Fibroblast of gingiva (primary cell): ENCODE data around the gene ZFYVE9.
A peak's percentile ranks its signal among the peaks of the same experiment; 100 is the strongest.

ENCODE experiments used
- DNase-seq: peaks from one replicate; pipeline ENCODE4 v3.0.0-alpha.2; 2011; ENCODE audit warnings: low read depth

ZFYVE9 gene

GRCh38 chr1:52240592-52241210 is 98.8 kb downstream of the ZFYVE9 start:
- no peak for DNase-seq

GRCh38 chr1:52243221-52243987 is 101.5 kb downstream of the ZFYVE9 start:
- no peak for DNase-seq

GRCh38 chr1:52249831-52250230 is 107.9 kb downstream of the ZFYVE9 start:
- peak; percentile 54 for DNase-seq

- DNase-seq: no peak
Observed at GRCh38 chr1:52253421-52253820, 111.5 kb downstream of the ZFYVE9 start.

- no peak for DNase-seq
Observed at GRCh38 chr1:52259886-52260285, 118.0 kb downstream of the ZFYVE9 start.

GRCh38 chr1:52263153-52263910 is 121.4 kb downstream of the ZFYVE9 start:
- no peak for DNase-seq

- no peak for DNase-seq
Observed at GRCh38 chr1:52264530-52265115, 122.7 kb downstream of the ZFYVE9 start.

- no peak for DNase-seq
Observed at GRCh38 chr1:52266507-52266906, 124.6 kb downstream of the ZFYVE9 start.

GRCh38 chr1:52268372-52268771 is 126.5 kb downstream of the ZFYVE9 start:
- peak; percentile 10 for DNase-seq

GRCh38 chr1:52281518-52281917 is 139.6 kb downstream of the ZFYVE9 start:
- DNase-seq: peak; percentile 27

- DNase-seq: peak; percentile 24
Observed at GRCh38 chr1:52288286-52288685, 146.4 kb downstream of the ZFYVE9 start.

- no peak for DNase-seq
Observed at GRCh38 chr1:52294580-52294979, 152.7 kb downstream of the ZFYVE9 start.

GRCh38 chr1:52296345-52296744 is 154.5 kb downstream of the ZFYVE9 start:
- peak; percentile 48 for DNase-seq

- no peak for DNase-seq
Observed at GRCh38 chr1:52305417-52306226, 163.7 kb downstream of the ZFYVE9 start.

GRCh38 chr1:52306227-52307006 is 164.5 kb downstream of the ZFYVE9 start:
- DNase-seq: no peak

- no peak for DNase-seq
Observed at GRCh38 chr1:52321061-52321460, 179.2 kb downstream of the ZFYVE9 start.

GRCh38 chr1:52323731-52324130 is 181.8 kb downstream of the ZFYVE9 start:
- DNase-seq: no peak

GRCh38 chr1:52325786-52326185 is 183.9 kb downstream of the ZFYVE9 start:
- no peak for DNase-seq

GRCh38 chr1:52328615-52329014 is 186.7 kb downstream of the ZFYVE9 start:
- DNase-seq: no peak

- no peak for DNase-seq
Observed at GRCh38 chr1:52332411-52332810, 190.5 kb downstream of the ZFYVE9 start.
